H1 (cell line): Measurements from ENCODE around the gene RAD51B. TPM values are rescaled to one million over a fixed set of nuclear protein-coding genes. Genes with fewer than 3 reads are reported as not detected.

ENCODE experiments used
- CTCF ChIA-PET: fragments of 300-600 bp; sonication (Branson Sonifier 250); formaldehyde crosslinking; loops from one replicate; lab custom pipeline; 2021; ENCODE audit not compliant: partially characterized antibody; lab: Charles Lee
- POLR2A ChIA-PET: fragments of 300-600 bp; sonication (Branson Sonifier 250); formaldehyde crosslinking; loops from one replicate; lab custom pipeline; 2021; ENCODE audit warnings: inconsistent platforms; ENCODE audit not compliant: partially characterized antibody; lab: Charles Lee
- DNase-seq, 2 experiments: peaks; one replicate each; pipeline versions ENCODE4 v3.0.0 to v3.0.0-alpha.2; 2010 to 2022; ENCODE audit warnings: low spot score in 2 of 2, low read depth in 1 of 2, mixed read lengths in 1 of 2
- FAIRE-seq: peaks from 2 replicates; lab custom pipeline; 2011; peaks lifted over from hg19 to GRCh38; lab: Jason Lieb, UNC
- H2AFZ ChIP-seq: 2 replicates; pipeline ENCODE4 v1.8.1; 2012; ENCODE audit warnings: low read length, inconsistent platforms
- H2AK5ac ChIP-seq: 2 replicates; pipeline ENCODE4 v1.6.1; 2013; ENCODE audit warnings: low read depth, low read length
- H2BK120ac ChIP-seq: replicated peaks from 2 replicates; pipeline ENCODE3; 2013; ENCODE audit warnings: low read depth, low read length, inconsistent platforms
- H2BK12ac ChIP-seq: 2 replicates; pipeline ENCODE4 v1.6.1; 2013; ENCODE audit warnings: low read depth, low read length
- H2BK15ac ChIP-seq: 2 replicates; pipeline ENCODE4 v1.6.1; 2013; ENCODE audit warnings: low read length
- H2BK20ac ChIP-seq: 2 replicates; pipeline ENCODE4 v1.6.1; 2013; ENCODE audit warnings: low read length
- H2BK5ac ChIP-seq: 2 replicates; pipeline ENCODE4 v1.6.1; 2013; ENCODE audit warnings: low read depth, low read length
- H3K14ac ChIP-seq: 2 replicates; pipeline ENCODE4 v1.6.1; 2013; ENCODE audit warnings: inconsistent platforms; ENCODE audit not compliant: insufficient read length
- H3K18ac ChIP-seq: 2 replicates; pipeline ENCODE4 v1.6.1; 2013; ENCODE audit warnings: low read length; ENCODE audit errors: extremely low read depth
- H3K23ac ChIP-seq: 2 replicates; pipeline ENCODE4 v1.6.1; 2013; ENCODE audit warnings: inconsistent platforms; ENCODE audit not compliant: insufficient read length
- H3K23me2 ChIP-seq: 2 replicates; pipeline ENCODE4 v1.6.1; 2013; ENCODE audit warnings: low read depth, low read length
- H3K27ac ChIP-seq: 2 replicates; pipeline ENCODE4 v1.6.1; 2011; ENCODE audit warnings: low read depth, low read length, inconsistent platforms
- H3K27me3 ChIP-seq, 4 experiments: replicated peaks in 1 of 4; 1 replicate in 1 of 4; 2 replicates in 3 of 4; pipeline versions ENCODE4 v1.6.1 to v1.8.1; 2011 to 2013; ENCODE audit warnings: low read length in 3 of 4, mild to moderate bottlenecking in 3 of 4, inconsistent platforms in 2 of 4, mixed read lengths in 2 of 4, moderate library complexity in 1 of 4; ENCODE audit not compliant: control insufficient read depth in 3 of 4, insufficient read depth in 3 of 4; ENCODE audit errors: extremely low read depth in 1 of 4
- H3K36me3 ChIP-seq, 4 experiments: 2 replicates each; pipeline versions ENCODE4 v1.6.1 to v1.8.1; 2011 to 2013; ENCODE audit warnings: mild to moderate bottlenecking in 4 of 4, low read length in 3 of 4, moderate library complexity in 2 of 4, control low read depth in 1 of 4, inconsistent platforms in 1 of 4; ENCODE audit not compliant: insufficient read depth in 4 of 4, control insufficient read depth in 2 of 4
- H3K4ac ChIP-seq: replicated peaks from 2 replicates; pipeline ENCODE3; 2013; ENCODE audit warnings: low read length, low read depth, mixed read lengths, inconsistent platforms; ENCODE audit not compliant: insufficient read length
- H3K4me1 ChIP-seq, 4 experiments: replicated peaks in 1 of 4; 1 replicate in 1 of 4; 2 replicates in 3 of 4; pipeline versions ENCODE4 v1.6.1 to v1.8.1; 2011 to 2013; ENCODE audit warnings: low read length in 3 of 4, inconsistent platforms in 2 of 4, mixed read lengths in 1 of 4; ENCODE audit not compliant: insufficient read depth in 4 of 4, control insufficient read depth in 3 of 4
- H3K4me2 ChIP-seq, 2 experiments: 2 replicates each; pipeline versions ENCODE4 v1.6.1 to v1.8.1; 2011 to 2013; ENCODE audit warnings: low read depth in 2 of 2, low read length in 2 of 2, control low read depth in 1 of 2, inconsistent platforms in 1 of 2, mild to moderate bottlenecking in 1 of 2; ENCODE audit not compliant: insufficient read depth in 1 of 2
- H3K4me3 ChIP-seq, 4 experiments: fragments of 200-600, 300-600 bp in 1 of 4; sonication (generic), shearing (Covaris generic), sonication (Bioruptor Twin) in 1 of 4; 2 replicates each; pipeline versions ENCODE4 v1.5.1 to v1.8.1; 2011 to 2016; ENCODE audit warnings: low read length in 4 of 4, low read depth in 3 of 4, control low read depth in 2 of 4, inconsistent platforms in 2 of 4, mild to moderate bottlenecking in 2 of 4, mixed read lengths in 1 of 4, moderate library complexity in 1 of 4; ENCODE audit not compliant: insufficient read depth in 2 of 4; ENCODE audit errors: extremely low read depth in 1 of 4
- H3K56ac ChIP-seq: replicated peaks from 2 replicates; pipeline ENCODE3; 2013; ENCODE audit warnings: low read depth, mild to moderate bottlenecking, mixed read lengths, low read length, inconsistent platforms; ENCODE audit not compliant: insufficient read length
- H3K79me1 ChIP-seq: 2 replicates; pipeline ENCODE4 v1.6.1; 2013; ENCODE audit warnings: low read depth, low read length, control low read depth
- H3K79me2 ChIP-seq, 2 experiments: 2 replicates each; pipeline versions ENCODE4 v1.6.1 to v1.8.1; 2012 to 2013; ENCODE audit warnings: low read length in 2 of 2, mild to moderate bottlenecking in 2 of 2, inconsistent platforms in 1 of 2; ENCODE audit not compliant: insufficient read depth in 2 of 2, control insufficient read depth in 1 of 2
- H3K9ac ChIP-seq, 4 experiments: replicated peaks in 1 of 4; 1 replicate in 1 of 4; 2 replicates in 3 of 4; pipeline versions ENCODE4 v1.6.1 to v1.8.1; 2011 to 2013; ENCODE audit warnings: low read depth in 3 of 4, low read length in 3 of 4, control low read depth in 2 of 4, mild to moderate bottlenecking in 2 of 4, moderate library complexity in 2 of 4, inconsistent platforms in 1 of 4; ENCODE audit errors: extremely low read depth in 1 of 4
- H3K9me3 ChIP-seq, 2 experiments: 2 replicates each; pipeline versions ENCODE4 v1.6.1 to v1.8.1; 2012 to 2013; ENCODE audit warnings: mild to moderate bottlenecking in 2 of 2, moderate library complexity in 2 of 2, control low read depth in 1 of 2, inconsistent platforms in 1 of 2, low read depth in 1 of 2, low read length in 1 of 2, mixed read lengths in 1 of 2; ENCODE audit not compliant: insufficient read depth in 2 of 2
- H4K20me1 ChIP-seq, 2 experiments: replicated peaks in 1 of 2; 2 replicates each; pipeline versions ENCODE3 to v1.8.1; 2011 to 2013; ENCODE audit warnings: inconsistent platforms in 2 of 2, low read length in 2 of 2, mild to moderate bottlenecking in 1 of 2; ENCODE audit not compliant: insufficient read depth in 2 of 2, control insufficient read depth in 1 of 2
- H4K5ac ChIP-seq: 2 replicates; pipeline ENCODE4 v1.6.1; 2013; ENCODE audit warnings: low read length, low read depth, mixed read lengths, inconsistent platforms; ENCODE audit not compliant: insufficient read length
- H4K8ac ChIP-seq: 2 replicates; pipeline ENCODE4 v1.8.0; 2013; ENCODE audit warnings: mild to moderate bottlenecking, moderate library complexity, low read length, inconsistent platforms; ENCODE audit not compliant: insufficient read depth; ENCODE audit errors: extremely low read depth
- H4K91ac ChIP-seq: replicated peaks from 2 replicates; pipeline ENCODE3; 2013; ENCODE audit warnings: low read length, mixed read lengths, inconsistent platforms; ENCODE audit not compliant: insufficient read length
- ATF2 ChIP-seq: IDR thresholded peaks from 2 replicates; pipeline ENCODE4 v1.6.1; 2012; ENCODE audit warnings: low read length, inconsistent platforms
- BCL11A ChIP-seq, 2 experiments: IDR thresholded peaks; one replicate each; pipeline ENCODE4 v1.6.1; 2011; ENCODE audit warnings: low read depth in 2 of 2, low read length in 2 of 2, mild to moderate bottlenecking in 2 of 2
- CBX5 ChIP-seq: fragments of 300-800, 300-1000 bp; sonication (generic); IDR thresholded peaks from 2 replicates; pipeline ENCODE4 v1.7.1; 2016; ENCODE audit warnings: antibody characterized with exemption, low read length, low read depth
- CEBPB ChIP-seq: IDR thresholded peaks from 2 replicates; pipeline ENCODE4 v1.6.1; 2012; ENCODE audit warnings: low read depth, low read length
- CREB1 ChIP-seq: IDR thresholded peaks from 2 replicates; pipeline ENCODE4 v1.6.1; 2012; ENCODE audit warnings: inconsistent platforms
- GABPA ChIP-seq: IDR thresholded peaks from 2 replicates; pipeline ENCODE4 v1.6.1; 2011; ENCODE audit warnings: mild to moderate bottlenecking, low read length, moderate library complexity, borderline replicate concordance; ENCODE audit not compliant: insufficient read depth
- HDAC2 ChIP-seq, 2 experiments: fragments of 300-600 bp in 1 of 2; sonication (generic) in 1 of 2; IDR thresholded peaks; 2 replicates each; pipeline ENCODE4 v1.6.1; 2011 to 2012; ENCODE audit warnings: low read depth in 2 of 2, low read length in 2 of 2, mild to moderate bottlenecking in 2 of 2, moderate library complexity in 2 of 2, borderline replicate concordance in 1 of 2, inconsistent platforms in 1 of 2
- NRF1 ChIP-seq: IDR thresholded peaks from 2 replicates; pipeline ENCODE4 v1.6.1; 2011; ENCODE audit warnings: mild to moderate bottlenecking, low read depth, low read length, improper control_type of control experiment
- SIN3A ChIP-seq, 2 experiments: IDR thresholded peaks in 1 of 2; conservative IDR thresholded peaks in 1 of 2; 2 replicates each; pipeline ENCODE4 v1.6.1; 2011 to 2012; ENCODE audit warnings: low read length in 2 of 2, improper control_type of control experiment in 1 of 2, low read depth in 1 of 2, mild to moderate bottlenecking in 1 of 2
- SIRT6 ChIP-seq: IDR thresholded peaks from one replicate; pipeline ENCODE4 v1.7.1; 2012; ENCODE audit warnings: low read length, inconsistent platforms
- SP1 ChIP-seq: IDR thresholded peaks from 2 replicates; pipeline ENCODE4 v1.6.1; 2011; ENCODE audit warnings: low read depth, low read length
- TAF1 ChIP-seq: IDR thresholded peaks from 2 replicates; pipeline ENCODE4 v1.6.1; 2011; ENCODE audit warnings: mild to moderate bottlenecking, low read depth, low read length
- WGBS, 2 experiments: shearing (Covaris generic) in 1 of 2; methylation state at CpG; one replicate each; pipeline versions ENCODE4 v1.1.6 to v1.1.7; 2013 to 2015; ENCODE audit warnings: low lambda C conversion rate in 2 of 2, mixed read lengths in 2 of 2, inconsistent platforms in 1 of 2, low coverage in 1 of 2, missing lambda C conversion rate in 1 of 2; ENCODE audit not compliant: insufficient replicate concordance in 2 of 2, insufficient coverage in 1 of 2, insufficient read length in 1 of 2; ENCODE audit errors: extremely low coverage in 1 of 2, missing lambda C conversion rate in 1 of 2; 5-methylcytosine and 5-hydroxymethylcytosine counted together
- polyA plus RNA-seq, 7 experiments: library from polyadenylated mRNA; depleted of rRNA in 3 of 7; stranded (reverse) in 5 of 7; unstranded in 2 of 7; fragments of >200 nt in 5 of 7; fragments of 200-250 nt in 2 of 7; gene quantifications; 1 replicate in 5 of 7; 2 replicates in 1 of 7; 4 replicates in 1 of 7; pipeline versions ENCODE4 v1.2.1 to v1.2.3, GENCODE V29; 2011 to 2013; ENCODE audit warnings: missing spikeins in 2 of 7, mixed read lengths in 2 of 7
- total RNA-seq: library from RNA; stranded (reverse); fragmentation: NEBNext Ultra II Directional; extraction: Animal tissue kit (Norgen Biotek cat#: 25700); gene quantifications from 2 replicates; pipeline ENCODE4 v1.2.1, GENCODE V29; 2021

Gene RAD51B
- total and polyA plus RNA-seq, 2 of the 8 experiments (the other 6 are each of a cell fraction or from before 2014, with no cell fraction given) = 3.9 to 14.9 TPM

- H3K4ac ChIP-seq = no peak overlapping the region
- no peak overlapping the region for H2BK12ac ChIP-seq
- H3K9ac ChIP-seq = no peak overlapping the region
- H4K91ac ChIP-seq = no peak overlapping the region
- 86% methylated on average over 4 of the region's 4 CpGs; no CpG with 5 or more reads in 1 of the 2 experiments for WGBS, 2 experiments
- no peak overlapping the region for H3K4me2 ChIP-seq
- no peaks in the 10 kb centered on the region for H3K79me2 ChIP-seq
- POLR2A ChIA-PET = interaction anchor here (0.6 to 1.1 kb wide), 3 partner anchors 17 to 208 kb away, joined by 3 read pairs; no protein-coding TSS in a partner anchor
- no peaks in the 10 kb centered on the region for H4K20me1 ChIP-seq
- H4K5ac ChIP-seq = no peak overlapping the region
- H2BK20ac ChIP-seq = no peak overlapping the region
- H3K9me3 ChIP-seq = peaks cover 1 to 9% of the 10 kb centered on the region in 2 experiments; a peak in 3 of 4 replicates
- TF ChIP-seq SIRT6 (no peak), NRF1 (no peak), CEBPB (no peak), CBX5 (no peak), ATF2 (no peak), CREB1 (no peak), TAF1 (no peak), SIN3A (conservative IDR thresholded peaks at IDR 0.05 in 1 of 2, IDR thresholded peaks at IDR 0.05 in 1 of 2; ENCODE audit: low read depth in 1 of 2, low read length in 2 of 2) (no peak), HDAC2 (IDR thresholded peaks at IDR 0.05; ENCODE audit: borderline replicate concordance in 1 of 2, low read depth in 2 of 2, low read length in 2 of 2) (no peak), SP1 (no peak), GABPA (no peak), BCL11A (IDR thresholded peaks at IDR 0.05; ENCODE audit: low read depth in 2 of 2, low read length in 2 of 2) (no peak)
- H2BK5ac ChIP-seq = no peak overlapping the region
- H3K56ac ChIP-seq = no peak overlapping the region
- FAIRE-seq = no peak
- no peak for DNase-seq
- H3K23me2 ChIP-seq = no peaks in the 10 kb centered on the region; the same call in 1 of the 2 replicates
- no peak overlapping the region for H2AK5ac ChIP-seq
- H4K8ac ChIP-seq = no peak overlapping the region
- H3K23ac ChIP-seq = no peak overlapping the region
- H3K27me3 ChIP-seq = no peaks in the 10 kb centered on the region; a peak in 1 of 7 replicates
- no peak overlapping the region for H3K14ac ChIP-seq
- no peak overlapping the region for H2BK120ac ChIP-seq
- H3K79me1 ChIP-seq = no peaks in the 10 kb centered on the region
- H3K4me1 ChIP-seq = peaks cover 0 to 17% (median 8%) of the 10 kb centered on the region in 4 experiments; a peak in 5 of 7 replicates
- H2BK15ac ChIP-seq = no peak overlapping the region
- H3K18ac ChIP-seq = no peak overlapping the region
- H3K4me3 ChIP-seq = no peak overlapping the region
- H2AFZ ChIP-seq = no peak overlapping the region
- no peaks in the 10 kb centered on the region for H3K36me3 ChIP-seq
- CTCF ChIA-PET = interaction anchor here (0.7 to 1.2 kb wide), 4 partner anchors 16 to 205 kb away, joined by 3 to 4 read pairs (median 3); no protein-coding TSS in a partner anchor
- no peak overlapping the region for H3K27ac ChIP-seq
Measured at GRCh38 chr14:68611599-68611998, 792.0 kb downstream of the RAD51B start.
